NCI-H345 treated with DMSO at 0.1 percent for 48 hours (cell line): Measurements from ENCODE around the gene RNU6-1.

Experiments
- DNase-seq: peaks from one replicate; lab custom pipeline; 2025; ENCODE audit not compliant: unreplicated experiment; lab: John Stamatoyannopoulos, UW

The RNU6-1 gene

DNA sequence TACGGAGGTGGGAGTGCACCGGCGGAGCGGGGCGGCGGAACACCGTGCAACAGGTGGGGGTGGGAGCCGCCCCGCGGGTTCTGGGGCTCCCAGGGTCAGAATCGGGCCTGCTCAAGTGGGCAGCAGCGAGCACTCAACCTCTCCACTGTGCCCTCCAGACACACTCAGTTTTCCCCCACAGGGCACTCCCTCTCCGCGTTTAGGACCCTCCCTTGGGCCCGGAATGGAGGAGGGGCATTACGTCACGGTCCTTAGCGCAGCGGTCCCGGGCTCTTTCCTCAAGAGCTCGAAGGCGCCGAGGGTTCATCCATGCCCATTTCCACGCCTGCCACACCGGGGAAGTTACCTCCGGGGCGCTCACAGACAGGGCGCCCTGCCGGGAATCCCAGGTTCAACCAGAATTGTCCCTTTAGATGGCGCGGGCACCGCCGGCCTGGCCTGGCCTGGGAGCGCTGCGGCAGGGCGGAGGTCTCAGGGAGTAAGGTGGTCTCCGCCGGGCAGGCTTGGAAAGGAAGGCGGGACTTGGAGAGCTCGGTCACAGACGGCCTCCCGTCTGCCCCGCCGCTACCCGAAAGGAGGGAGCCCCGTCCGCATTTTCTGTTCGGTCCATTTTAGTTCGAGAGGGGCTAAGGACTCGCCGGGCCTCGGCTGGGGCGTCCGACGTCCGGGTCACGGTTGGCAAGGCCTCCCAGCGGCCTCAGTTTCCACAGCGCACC is 5.1 kb downstream of the RNU6-1 start:
- no peak for DNase-seq

DNA sequence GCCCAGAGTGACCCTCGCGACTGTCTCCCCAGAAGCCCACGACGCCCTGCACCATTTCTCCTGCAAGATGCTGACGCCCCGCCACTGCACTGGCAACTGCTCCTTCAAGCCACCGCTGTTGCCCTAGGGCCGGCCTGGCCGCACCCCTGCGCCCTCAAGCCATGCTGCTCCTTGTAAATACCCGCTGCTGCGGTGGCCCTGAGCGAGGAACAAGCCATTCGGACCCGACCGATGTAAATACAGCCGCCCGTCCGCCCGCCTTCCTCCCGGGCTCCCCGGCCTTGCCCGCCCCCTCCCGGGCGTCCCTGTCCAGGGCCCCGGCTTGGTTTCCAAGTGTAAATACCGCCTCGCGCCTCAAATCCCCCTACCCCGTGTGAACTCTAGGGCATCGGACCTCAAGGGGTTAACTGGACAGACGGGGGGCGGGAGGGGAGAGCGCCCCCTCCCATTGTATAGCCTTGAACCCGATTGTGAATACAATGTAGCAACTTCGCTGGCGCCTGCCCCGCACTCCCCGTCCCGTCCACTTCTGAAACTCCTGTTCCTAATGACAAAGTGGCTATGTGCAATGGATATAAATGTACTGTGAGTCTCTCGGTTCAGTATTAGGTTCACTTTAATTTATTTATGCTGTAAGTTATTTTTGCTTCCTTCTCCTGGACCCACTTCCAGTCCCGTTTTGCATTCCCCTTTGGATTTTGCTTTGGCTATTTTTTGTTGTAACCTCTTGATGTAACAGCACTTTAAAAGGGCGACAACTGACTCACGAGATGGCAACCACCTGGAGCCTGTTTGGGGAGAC is 5.9 kb downstream of the RNU6-1 start:
- no peak for DNase-seq

- DNase-seq, result no peak
These were observed 6.7 kb downstream of the RNU6-1 start for GRCh38 chr15:67832897-67833709.

GRCh38 chr15:67832031-67832551 is 7.8 kb downstream of the RNU6-1 start:
- no peak for DNase-seq

- DNase-seq, result no peak
These were observed 8.5 kb downstream of the RNU6-1 start for GRCh38 chr15:67831363-67831762.

DNA sequence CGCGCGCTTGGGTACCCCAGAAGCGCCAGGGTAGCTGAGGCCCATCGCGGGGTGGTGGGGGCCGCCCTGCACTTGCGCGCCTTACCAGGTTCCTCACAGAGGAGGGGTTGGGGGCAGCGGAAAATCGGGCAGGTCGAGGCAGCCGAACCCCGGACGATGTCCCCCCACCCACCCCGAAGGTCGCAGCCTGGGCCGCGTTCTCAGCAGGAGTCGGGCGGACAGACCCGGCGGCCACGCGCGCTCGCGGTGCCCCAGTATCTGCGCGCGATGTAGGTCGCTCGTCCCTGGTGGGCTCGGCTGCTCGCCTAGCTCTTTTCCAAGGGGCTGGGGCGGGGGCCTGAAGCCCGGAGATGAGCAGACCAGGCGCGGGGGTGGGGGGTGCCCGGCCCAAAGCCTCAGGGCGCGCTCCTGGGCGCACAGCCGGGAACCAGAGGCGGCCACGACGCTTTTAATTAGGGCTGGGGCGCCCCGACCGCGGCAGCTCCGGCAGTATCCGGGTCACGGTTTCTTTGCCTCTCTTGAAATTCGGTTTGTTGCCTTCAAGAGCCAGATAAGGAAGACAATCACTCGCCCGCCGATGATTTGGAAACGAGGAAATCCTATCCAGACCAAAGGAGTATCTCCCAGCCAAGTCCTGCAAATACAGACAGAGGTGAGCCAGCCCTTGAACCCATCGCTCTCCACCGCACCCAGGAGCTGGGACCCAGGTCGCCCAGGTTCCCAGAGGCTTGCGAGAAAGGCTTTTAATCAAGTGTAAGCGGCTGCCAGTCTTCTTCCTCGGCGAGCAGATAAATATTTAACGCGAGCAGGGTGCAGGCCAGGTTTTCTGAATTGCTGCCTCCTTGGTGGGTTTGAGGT is 10.0 kb downstream of the RNU6-1 start:
- no peak for DNase-seq

GRCh38 chr15:67828969-67829646 is 10.7 kb downstream of the RNU6-1 start:
- DNase-seq, result no peak

DNA sequence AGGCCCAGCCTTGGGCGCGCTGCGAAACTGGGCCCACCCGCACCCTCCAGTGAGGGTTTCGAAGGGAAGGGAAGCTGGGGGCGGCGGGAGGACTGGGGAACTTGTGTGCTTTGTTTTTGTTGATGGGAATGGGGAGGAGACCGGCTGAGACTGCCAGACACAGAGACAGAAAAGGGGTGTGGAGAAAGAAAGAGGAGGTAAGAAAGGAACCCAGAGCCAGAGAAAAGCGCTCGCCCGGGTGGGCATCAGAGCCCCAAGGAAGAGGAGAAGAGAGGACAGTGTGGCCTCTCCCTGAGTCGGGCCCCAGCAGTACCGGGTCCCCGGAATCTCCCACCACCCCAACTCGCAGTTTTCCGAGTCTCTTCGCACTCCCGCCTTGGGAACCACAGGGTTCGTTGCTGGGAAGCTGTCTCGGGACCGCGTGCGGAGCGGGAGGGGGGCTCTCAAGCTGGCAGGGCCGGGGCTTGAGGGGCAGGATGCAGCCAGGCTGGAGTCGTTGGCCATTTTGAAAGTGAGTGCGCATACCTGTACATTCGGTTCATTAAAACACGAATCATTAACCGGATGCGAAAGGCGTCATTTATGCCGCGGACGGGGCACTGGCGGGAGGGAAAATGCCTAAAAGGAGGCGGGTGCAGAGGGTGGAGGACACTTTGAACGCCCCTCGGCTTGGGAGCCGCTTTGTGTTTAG is 11.4 kb downstream of the RNU6-1 start:
- DNase-seq, result no peak

DNA sequence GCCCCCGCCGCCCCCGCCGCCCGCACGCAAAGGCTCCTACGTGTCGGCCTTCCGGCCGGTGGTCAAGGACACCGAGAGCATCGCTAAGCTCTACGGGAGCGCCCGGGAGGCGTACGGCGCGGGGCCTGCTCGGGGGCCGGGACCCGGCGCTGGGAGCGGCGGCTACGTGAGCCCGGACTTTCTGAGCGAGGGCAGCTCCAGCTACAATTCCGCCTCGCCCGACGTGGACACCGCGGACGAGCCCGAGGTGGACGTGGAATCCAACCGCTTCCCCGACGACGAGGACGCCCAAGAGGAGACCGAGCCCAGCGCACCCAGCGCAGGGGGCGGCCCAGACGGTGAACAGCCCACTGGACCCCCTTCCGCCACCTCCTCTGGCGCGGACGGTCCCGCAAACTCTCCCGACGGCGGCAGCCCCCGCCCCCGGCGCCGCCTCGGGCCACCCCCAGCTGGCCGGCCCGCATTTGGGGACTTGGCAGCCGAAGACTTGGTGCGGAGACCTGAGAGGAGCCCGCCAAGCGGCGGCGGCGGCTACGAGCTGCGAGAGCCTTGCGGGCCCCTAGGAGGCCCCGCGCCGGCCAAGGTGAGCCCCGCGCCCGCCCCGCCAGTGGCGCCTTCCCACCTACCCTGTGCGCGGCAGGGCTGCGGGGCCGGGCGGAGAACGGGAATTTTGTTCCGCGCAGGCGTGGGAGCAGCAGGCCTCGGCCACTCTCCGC is 12.1 kb downstream of the RNU6-1 start:
- DNase-seq, result no peak

- no peak for DNase-seq
These were observed 12.9 kb downstream of the RNU6-1 start for GRCh38 chr15:67826717-67827561.

- no peak for DNase-seq
These were observed 13.7 kb downstream of the RNU6-1 start for GRCh38 chr15:67825881-67826716.

DNA sequence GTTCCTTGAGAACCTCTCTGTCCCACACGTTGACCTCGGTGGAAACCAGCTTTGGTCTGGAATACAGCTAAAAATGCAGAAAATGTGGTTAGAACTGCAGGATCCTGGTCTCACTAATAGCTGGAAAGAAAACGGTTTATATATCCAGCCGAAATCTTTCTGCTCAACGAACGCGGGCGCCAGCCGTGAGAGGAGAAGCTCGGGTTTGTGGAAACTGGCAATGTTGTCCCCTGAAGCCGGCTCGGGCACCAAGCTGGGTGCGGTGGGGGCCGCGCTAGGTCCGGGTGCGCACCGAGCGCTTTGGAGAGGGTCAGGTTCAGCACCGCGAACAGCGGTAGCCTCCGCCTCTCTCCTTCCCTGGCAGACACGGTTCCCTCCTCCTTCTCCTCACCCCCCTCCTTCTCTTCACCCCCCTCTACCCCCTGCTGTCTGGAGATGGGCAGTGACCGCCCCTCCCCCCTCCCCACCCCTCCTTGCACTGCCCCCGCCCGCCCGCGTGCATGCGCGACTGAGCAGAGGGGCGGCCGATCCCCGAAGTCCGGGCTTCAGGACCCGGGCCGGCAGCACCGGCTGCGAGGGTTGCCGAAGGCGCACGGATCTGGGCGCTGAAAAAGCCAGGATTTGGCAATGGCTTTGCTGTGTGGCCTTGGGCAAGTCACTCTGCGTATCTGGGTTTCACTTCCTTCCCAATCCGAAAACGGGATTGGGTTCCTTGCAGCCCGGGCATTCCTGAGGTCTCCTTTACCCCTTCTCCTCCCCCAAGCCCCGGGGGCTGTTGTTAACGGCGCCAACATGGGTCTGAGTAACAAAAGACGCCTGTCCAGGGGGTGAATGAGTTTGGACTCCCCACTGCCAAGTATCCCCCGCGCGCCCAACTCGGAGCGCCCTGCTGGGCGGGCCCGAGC is 14.6 kb downstream of the RNU6-1 start, which contains the start of gene SKOR1:
SKOR1 (plus strand) TSS at position 534 of the 905 bp plus-strand sequence; CDS start at position 628, 94 bp downstream.
- no peak for DNase-seq

- no peak for DNase-seq
These were observed 15.5 kb downstream of the RNU6-1 start for GRCh38 chr15:67824197-67824968.

- no peak for DNase-seq
These were observed 16.3 kb downstream of the RNU6-1 start for GRCh38 chr15:67823314-67824196.
